Suprapubic skin (tissue), 4 donors: ENCODE measurements around the gene VSTM2B.

ENCODE experiments used
- CTCF ChIP-seq, 2 donors: fragments of 200-600 bp in 1 of 2; fragments of 450-650 bp in 1 of 2; sonication (generic) in 1 of 2; IDR thresholded peaks; one replicate each; pipeline ENCODE4 v1.5.1; 2016 to 2019; ENCODE audit warnings: antibody characterized with exemption in 2 of 2, mild to moderate bottlenecking in 1 of 2, moderate library complexity in 1 of 2
- EP300 ChIP-seq: sonication (generic); formaldehyde crosslinking; IDR thresholded peaks from one replicate; pipeline ENCODE4 v1.6.1; 2017; ENCODE audit warnings: antibody characterized with exemption
- POLR2AphosphoS5 ChIP-seq, 3 donors: sonication (generic); formaldehyde crosslinking; IDR thresholded peaks; one replicate each; pipeline ENCODE4 v1.6.1; 2017; ENCODE audit warnings: antibody characterized with exemption in 3 of 3

- no peak for TF ChIP-seq CTCF (IDR thresholded peaks at IDR 0.05)
- no peak for TF ChIP-seq EP300
- no peak for TF ChIP-seq POLR2AphosphoS5 (IDR thresholded peaks at IDR 0.05)
Observed at GRCh38 chr19:29569038-29569911, 43.5 kb downstream of the VSTM2B start.
